ENCODE measurements around the gene IFNL3.
"Not testable (repeated sequence)": the region's sequence is repeated elsewhere in the genome, so short reads cannot be mapped to it uniquely, and the experiment has no call there.

Gene IFNL3

GRCh38 chr19:39244410-39245100 is at the start of gene IFNL3:
Gene IFNL3, minus strand, starts transcription at chr19:39245006. Its CDS starts 39 bp downstream, at chr19:39244967.
- not testable (repeated sequence) for DNase-seq

- no peak for DNase-seq
These were observed 48.6 kb upstream of the IFNL3 start for GRCh38 chr19:39293394-39293793.

- DNase-seq = no peak
These were observed 39.2 kb upstream of the IFNL3 start for GRCh38 chr19:39284032-39284431.

DNA sequence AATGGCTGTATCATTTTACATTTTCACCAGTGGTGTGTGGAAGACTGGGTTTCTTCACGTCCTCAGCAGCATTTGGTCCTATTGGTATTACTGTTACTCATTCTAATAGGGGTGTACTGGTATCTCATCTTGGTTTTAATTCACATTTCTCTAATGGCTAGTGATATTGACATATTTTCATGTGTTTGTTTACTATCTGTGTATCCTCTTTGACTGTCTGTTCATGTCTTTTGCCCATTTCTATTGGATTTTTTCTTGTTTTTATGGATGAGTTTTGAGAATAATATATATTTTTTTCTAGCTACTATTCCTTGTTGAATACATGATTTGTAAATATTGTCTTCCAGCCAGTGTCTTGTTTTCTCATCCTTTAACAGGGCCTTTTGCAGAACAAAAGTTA is 37.2 kb upstream of the IFNL3 start:
- DNase-seq = no peak

DNA sequence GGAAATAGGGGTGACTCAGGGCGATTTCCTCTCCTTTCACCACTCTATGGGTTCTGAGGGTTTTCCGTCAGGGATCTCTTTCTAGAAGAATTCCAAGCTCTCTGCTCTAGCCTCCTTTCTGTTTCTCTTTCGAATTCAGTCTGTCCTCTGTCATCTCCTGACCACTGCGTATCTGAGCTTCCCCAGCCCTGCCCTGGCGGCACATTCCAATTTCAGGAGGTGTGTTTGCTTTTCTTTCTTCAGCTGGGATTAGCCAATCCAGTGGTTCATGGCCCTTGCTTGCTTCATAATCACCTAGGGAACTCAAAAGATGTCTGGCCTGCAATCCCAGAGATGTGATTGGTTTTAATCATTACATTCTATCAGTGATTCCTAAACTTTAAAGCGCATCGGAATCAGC is 32.8 kb upstream of the IFNL3 start:
- DNase-seq = no peak

DNA sequence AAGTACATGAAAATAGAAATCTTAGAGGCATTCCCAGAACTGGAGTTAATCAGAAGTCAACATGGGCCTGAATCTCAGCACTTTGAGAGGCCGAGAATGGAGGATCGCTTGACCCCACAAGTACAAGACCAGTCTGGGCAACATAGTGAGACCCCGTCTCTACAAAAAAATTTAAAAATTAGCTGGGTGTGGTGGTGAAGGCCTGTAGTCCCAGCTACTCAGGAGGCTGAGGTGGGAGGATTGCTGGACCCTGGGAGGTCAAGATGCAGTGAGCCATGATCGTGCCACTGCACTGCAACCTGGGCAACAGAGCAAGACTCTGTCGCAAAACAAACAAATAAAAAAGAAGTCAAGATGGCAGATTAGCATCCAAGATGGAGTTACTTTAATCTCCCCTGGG is 31.9 kb upstream of the IFNL3 start:
- DNase-seq = no peak

- DNase-seq = no peak
These were observed 30.8 kb upstream of the IFNL3 start for GRCh38 chr19:39275578-39275977.

DNA sequence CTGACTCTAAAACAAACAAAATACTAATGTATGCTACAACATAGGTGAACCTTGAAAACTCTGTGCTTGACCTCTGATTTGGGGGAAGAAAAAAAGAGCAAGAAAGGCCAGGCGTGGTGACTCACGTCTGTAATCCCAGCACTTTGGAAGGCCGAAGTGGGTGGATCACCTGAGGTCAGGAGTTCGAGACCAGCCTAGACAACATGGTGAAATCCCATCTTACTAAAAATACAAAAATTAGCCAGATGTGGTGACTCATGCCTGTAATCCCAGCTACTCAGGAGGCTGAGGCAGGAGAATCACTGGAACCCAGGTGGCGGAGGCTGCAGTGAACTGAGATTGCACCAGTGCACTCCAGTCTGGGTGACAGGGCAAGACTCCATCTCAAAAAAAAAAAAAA is 29.1 kb upstream of the IFNL3 start:
- not testable (repeated sequence) for DNase-seq

DNA sequence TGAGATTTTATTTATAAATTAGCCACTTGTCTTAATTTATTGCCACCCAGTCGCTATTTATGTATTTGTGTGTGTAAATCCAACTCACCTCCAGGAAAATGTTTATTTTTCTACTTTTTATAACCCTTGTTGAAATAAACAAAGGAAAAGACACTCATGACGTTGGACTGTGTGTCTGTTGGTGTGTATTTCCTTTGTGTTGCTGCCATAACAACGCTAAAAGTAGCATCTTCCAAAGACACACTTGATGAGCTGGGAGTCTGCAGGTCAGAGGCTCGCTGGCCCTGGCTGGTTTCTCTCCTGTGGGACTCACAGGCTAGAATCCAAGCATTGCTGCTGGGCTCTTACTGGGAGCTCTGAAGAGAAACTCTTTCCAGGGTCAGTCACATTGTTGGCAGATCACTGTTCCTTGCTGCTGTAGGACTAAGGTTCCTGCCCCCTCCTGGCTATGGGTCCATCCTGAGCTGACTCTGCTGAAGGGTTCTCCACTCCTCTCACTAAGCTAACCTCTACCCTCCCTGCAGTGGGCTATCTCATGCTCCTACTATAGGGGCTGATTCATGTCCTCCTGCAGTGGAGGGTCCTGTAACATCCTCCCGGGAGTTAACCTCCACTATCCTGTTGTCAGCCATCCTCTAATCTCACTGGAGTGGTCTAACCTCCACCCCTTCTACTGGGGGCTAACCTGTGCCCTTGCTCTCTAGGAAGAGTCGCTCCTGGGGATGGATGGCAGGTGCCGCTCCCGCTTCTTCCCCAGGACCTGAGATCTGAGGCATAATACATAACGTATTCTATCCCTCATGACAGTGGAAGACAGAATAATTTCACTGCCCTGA is 25.4 kb upstream of the IFNL3 start:
- DNase-seq = no peak

GRCh38 chr19:39269369-39269768 is 24.6 kb upstream of the IFNL3 start:
- DNase-seq = not testable (repeated sequence)

GRCh38 chr19:39268531-39269223 is 23.9 kb upstream of the IFNL3 start:
- not testable (repeated sequence) for DNase-seq

DNA sequence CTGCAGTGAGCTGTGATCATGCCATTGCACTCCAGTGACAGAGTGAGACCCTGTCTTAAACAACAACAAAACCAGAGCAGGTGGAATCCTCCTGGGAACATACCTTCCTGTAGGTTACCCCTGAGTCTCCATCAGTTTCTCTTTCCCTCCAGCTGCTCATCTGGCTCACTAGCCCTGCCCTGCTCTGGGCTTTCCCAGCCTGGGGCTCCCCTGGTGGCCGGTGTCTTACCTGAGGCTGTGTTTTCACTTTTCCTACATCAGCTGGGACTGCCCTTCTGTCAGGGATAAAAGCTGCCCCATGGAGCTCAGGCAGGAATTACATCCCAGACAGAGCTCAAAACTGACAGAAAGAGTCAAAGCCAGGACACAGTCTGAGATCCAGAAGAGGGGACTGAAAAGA is 23.3 kb upstream of the IFNL3 start, which contains the start of gene IFNL2:
Gene IFNL2, plus strand, starts transcription at position 312 of the 400 bp plus-strand sequence. CDS start 173 bp downstream, outside the sequence.
- DNase-seq = not testable (repeated sequence)

DNA sequence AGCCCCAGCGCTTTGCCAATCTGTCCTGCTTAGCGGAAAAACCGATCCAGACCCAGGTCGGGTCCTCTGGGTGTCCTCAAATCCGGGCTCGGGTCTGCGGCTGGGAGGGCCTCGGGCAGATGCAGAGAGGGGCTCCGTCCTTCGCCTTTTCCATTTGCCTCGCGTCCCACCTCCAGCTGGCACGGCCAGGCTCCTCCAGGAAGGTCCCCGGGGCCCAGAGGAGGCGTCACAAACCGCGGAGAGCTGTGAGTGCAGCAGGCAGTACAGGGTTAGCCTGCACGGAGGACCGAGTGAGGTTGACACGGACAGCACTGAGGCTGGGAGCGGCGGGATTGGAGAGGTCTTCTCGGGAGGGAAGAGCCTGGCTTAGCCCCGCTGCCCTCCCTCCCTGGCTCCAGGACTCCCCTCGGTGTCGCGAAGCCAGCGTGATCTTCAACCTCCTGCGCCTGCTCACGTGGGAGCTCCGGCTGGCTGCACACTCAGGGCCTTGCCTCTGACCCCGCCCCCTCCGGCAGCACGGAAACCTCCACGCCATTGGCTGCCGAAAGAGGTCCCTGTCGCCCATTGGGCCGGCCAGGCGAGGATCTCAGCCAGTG is 20.6 kb upstream of the IFNL3 start:
- no peak for DNase-seq

GRCh38 chr19:39264306-39265290 is 19.8 kb upstream of the IFNL3 start:
- no peak for DNase-seq

GRCh38 chr19:39263912-39264305 is 19.1 kb upstream of the IFNL3 start:
- DNase-seq = no peak

GRCh38 chr19:39262496-39262895 is 17.7 kb upstream of the IFNL3 start:
- no peak for DNase-seq

- no peak for DNase-seq
These were observed 16.9 kb upstream of the IFNL3 start for GRCh38 chr19:39261704-39262103.

- no peak for DNase-seq
These were observed 12.4 kb upstream of the IFNL3 start for GRCh38 chr19:39257227-39257626.

DNA sequence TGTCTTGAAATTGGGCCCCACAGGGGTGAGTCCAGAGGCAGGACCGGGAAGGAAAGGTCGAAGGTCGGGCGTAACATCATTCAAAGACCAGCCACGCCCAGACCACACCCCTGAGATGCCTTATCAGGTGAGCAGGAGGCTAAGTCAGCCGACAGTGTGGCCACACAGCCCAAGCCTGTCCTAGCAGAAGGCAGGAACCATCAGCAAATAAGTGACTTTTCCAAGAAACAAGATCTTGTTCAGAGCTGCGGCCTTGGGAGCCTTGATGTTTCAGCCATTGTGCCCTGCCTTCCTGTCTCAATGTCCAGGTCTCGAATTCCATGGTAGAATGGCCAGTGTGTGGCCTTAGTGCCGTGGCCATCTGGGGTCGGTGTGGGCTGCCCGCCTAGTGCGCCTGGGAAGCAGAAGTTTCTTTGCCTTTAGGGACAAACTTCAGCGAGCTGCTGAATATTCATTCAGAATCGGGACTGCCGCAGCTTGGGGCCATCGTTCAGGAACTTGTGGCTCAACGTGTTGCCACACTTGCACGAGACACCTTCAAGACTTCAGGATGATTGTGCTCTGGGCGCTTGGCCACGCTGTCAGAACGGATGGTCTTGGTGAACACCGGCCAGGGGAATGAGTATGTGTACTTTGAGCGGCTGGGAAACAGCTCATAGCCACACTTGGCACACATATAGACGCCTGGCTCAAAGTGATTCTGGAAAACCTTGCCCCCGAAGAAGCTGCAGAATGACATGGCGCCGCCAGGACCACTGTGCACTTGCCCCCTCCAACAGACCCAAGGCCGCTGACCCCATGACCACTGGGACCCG is 9.9 kb upstream of the IFNL3 start:
- DNase-seq = no peak

DNA sequence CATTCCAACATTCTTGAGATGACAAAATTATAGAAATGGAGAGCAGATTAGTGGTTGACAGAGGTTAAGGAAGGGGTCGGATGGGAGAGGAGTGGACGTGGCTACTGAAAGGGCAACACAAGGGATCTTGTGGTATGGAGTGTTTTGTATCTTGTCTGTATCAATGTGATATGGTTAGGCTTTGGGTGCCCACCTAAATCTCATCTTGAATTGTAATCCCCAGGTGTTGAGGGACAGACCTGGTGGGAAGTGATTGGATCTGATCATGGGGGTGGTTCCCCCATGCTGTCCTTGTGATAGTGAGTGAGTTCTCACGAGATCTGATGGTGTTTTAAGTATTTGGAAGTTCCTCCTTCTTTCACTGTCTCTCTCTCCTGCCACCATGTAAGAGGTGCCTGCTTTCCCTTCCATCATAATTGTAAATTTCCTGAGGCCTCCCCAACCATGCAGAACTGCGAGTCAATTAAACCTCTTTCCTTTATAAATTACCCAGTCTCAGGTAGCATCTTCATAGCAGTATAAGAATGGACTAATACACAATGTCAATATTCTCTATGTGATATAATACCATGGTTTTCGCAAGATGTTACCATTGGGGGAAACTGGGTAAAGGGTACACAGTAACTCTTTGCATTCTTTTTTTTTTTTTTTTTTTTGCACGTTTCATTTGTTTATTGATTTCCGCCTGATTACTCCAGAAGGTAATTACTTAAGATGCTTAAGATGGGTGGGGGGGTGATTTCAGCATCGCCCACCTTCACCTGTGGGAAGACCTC is 8.8 kb upstream of the IFNL3 start:
- no peak for DNase-seq
